GM12878 (cell line): ENCODE results near the gene PDCD5. TPM values are rescaled to one million over a fixed set of nuclear protein-coding genes. Genes with fewer than 3 reads are reported as not detected.

Experiments used
- BCL11A ChIP-seq: IDR thresholded peaks from 2 replicates; pipeline ENCODE4 v1.6.1; 2011; ENCODE audit warnings: low read depth, low read length
- CHD2 ChIP-seq: IDR thresholded peaks from 2 replicates; pipeline ENCODE4 v1.6.1; 2011; ENCODE audit warnings: low read depth, low read length, improper control_type of control experiment, borderline replicate concordance
- HCFC1 ChIP-seq: fragments of 150-350 bp; IDR thresholded peaks from 2 replicates; pipeline ENCODE4 v1.6.1; 2014; ENCODE audit warnings: low read length
- PML ChIP-seq: IDR thresholded peaks from 2 replicates; pipeline ENCODE4 v1.6.1; 2012; ENCODE audit warnings: low read length, inconsistent platforms
- POLR2A ChIP-seq: IDR thresholded peaks from 2 replicates; pipeline ENCODE4 v1.6.1; 2011; ENCODE audit warnings: low read depth, mild to moderate bottlenecking, low read length
- POLR2AphosphoS5 ChIP-seq: IDR thresholded peaks from 2 replicates; pipeline ENCODE4 v1.6.1; 2011; ENCODE audit warnings: mild to moderate bottlenecking, low read length, inconsistent platforms
- SIN3A ChIP-seq: IDR thresholded peaks from 2 replicates; pipeline ENCODE4 v1.6.1; 2012; ENCODE audit warnings: low read depth, low read length, improper control_type of control experiment
- SIX5 ChIP-seq: IDR thresholded peaks from 2 replicates; pipeline ENCODE4 v1.6.1; 2011; ENCODE audit warnings: mild to moderate bottlenecking, low read depth, low read length, moderate library complexity; ENCODE audit not compliant: severe bottlenecking
- USF1 ChIP-seq: IDR thresholded peaks from 2 replicates; pipeline ENCODE4 v1.6.1; 2011; ENCODE audit warnings: borderline replicate concordance, low read depth, mild to moderate bottlenecking, moderate library complexity, mixed read lengths, low read length; ENCODE audit not compliant: insufficient read depth; ENCODE audit errors: extremely low read length
- WRNIP1 ChIP-seq: IDR thresholded peaks from 2 replicates; pipeline ENCODE4 v1.6.1; 2011; ENCODE audit warnings: low read depth, low read length, improper control_type of control experiment, borderline replicate concordance
- ZBTB4 ChIP-seq: fragments of 450-650 bp; formaldehyde crosslinking; IDR thresholded peaks from 2 replicates; pipeline ENCODE4 v1.4.0; 2022; ENCODE audit warnings: mild to moderate bottlenecking, moderate library complexity
- ZBTB40 ChIP-seq: fragments of 450-650 bp; IDR thresholded peaks from 2 replicates; pipeline ENCODE4 v1.6.1; 2016; ENCODE audit warnings: mild to moderate bottlenecking, moderate library complexity, borderline replicate concordance
- polyA plus RNA-seq, 11 experiments: library from polyadenylated mRNA; depleted of rRNA in 4 of 11; unstranded in 6 of 11; stranded (reverse) in 5 of 11; fragments of >200 nt; fragmentation: Nextera tagmentation in 4 of 11; fragmentation: Illumina TruSeq in 1 of 11; extraction: Ambion mirVana in 4 of 11; extraction: Trizol in 1 of 11; gene quantifications; 1 replicate in 1 of 11; 2 replicates in 10 of 11; pipeline versions ENCODE4 v1.2.1 to v1.2.3, GENCODE V29; 2011 to 2016; ENCODE audit warnings: inconsistent platforms in 2 of 11, missing spikeins in 2 of 11, low read depth in 1 of 11
- total RNA-seq, 4 experiments: library from RNA; depleted of rRNA in 3 of 4; stranded (reverse); fragments of >200 nt in 3 of 4; fragmentation: Illumina TruSeq in 1 of 4; extraction: Trizol in 1 of 4; gene quantifications; 2 replicates each; pipeline versions ENCODE4 v1.2.1 to v1.2.3, GENCODE V29; 2013 to 2021
- TF ChIP-seq, protein P1 (sequence below): fragments of 450-650 bp; IDR thresholded peaks from 2 replicates; pipeline ENCODE4 v1.6.1; 2016; ENCODE audit warnings: mild to moderate bottlenecking

Gene PDCD5
- total and polyA plus RNA-seq, 10 of the 15 experiments (the other 5 are each of a cell fraction or from before 2014, with no cell fraction given) = 124 to 556 (median 227) TPM

DNA sequence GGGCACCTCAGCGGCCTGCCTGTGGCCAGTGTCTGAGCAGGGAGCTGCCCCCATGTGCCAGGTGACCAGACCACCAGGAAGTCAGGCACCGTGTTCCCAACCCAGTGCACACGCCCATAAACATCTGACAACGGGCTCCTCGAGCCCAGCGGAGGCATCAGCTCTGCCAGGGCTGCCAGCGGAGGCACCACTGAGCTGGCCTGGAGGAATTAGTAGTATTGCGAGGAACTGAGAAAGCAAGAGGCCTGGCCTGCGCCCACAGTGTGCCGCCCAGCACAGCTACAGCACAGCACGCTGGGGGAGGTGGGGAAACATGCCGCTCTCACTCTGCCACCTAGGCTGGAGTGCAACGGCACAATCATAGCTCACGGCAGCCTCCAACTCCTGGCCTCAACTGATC, 49.3 kb downstream of the PDCD5 start (continued):
- TF ChIP-seq ZBTB40 (no peak), ZBTB4 (CRISPR knock-in tag) (no peak), HCFC1 (no peak), WRNIP1 (no peak), SIN3A (no peak), PML (no peak), BCL11A (no peak), SIX5 (no peak), POLR2AphosphoS5 (no peak), CHD2 (no peak), USF1 (no peak), POLR2A (no peak)
- TF ChIP-seq, protein P1, sequence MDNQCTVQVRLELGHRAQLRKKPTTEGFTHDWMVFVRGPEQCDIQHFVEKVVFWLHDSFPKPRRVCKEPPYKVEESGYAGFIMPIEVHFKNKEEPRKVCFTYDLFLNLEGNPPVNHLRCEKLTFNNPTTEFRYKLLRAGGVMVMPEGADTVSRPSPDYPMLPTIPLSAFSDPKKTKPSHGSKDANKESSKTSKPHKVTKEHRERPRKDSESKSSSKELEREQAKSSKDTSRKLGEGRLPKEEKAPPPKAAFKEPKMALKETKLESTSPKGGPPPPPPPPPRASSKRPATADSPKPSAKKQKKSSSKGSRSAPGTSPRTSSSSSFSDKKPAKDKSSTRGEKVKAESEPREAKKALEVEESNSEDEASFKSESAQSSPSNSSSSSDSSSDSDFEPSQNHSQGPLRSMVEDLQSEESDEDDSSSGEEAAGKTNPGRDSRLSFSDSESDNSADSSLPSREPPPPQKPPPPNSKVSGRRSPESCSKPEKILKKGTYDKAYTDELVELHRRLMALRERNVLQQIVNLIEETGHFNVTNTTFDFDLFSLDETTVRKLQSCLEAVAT = no peak
